Nephron (organoid): Measurements from ENCODE around the gene CREB5.

Experiments used
- H3K27ac Mint-ChIP-seq, 3 experiments: 2 replicates each; pipeline ENCODE4 v1.8.0; 2020; ENCODE audit warnings: mixed read lengths in 3 of 3, mild to moderate bottlenecking in 2 of 3, moderate library complexity in 1 of 3
- H3K27me3 Mint-ChIP-seq: 2 replicates; pipeline ENCODE4 v1.8.0; 2021; ENCODE audit warnings: low read depth, mild to moderate bottlenecking, moderate library complexity, mixed read lengths
- H3K36me3 Mint-ChIP-seq: 2 replicates; pipeline ENCODE4 v1.8.0; 2020; ENCODE audit warnings: low read depth, mixed read lengths
- H3K4me1 Mint-ChIP-seq: 2 replicates; pipeline ENCODE4 v1.8.0; 2020; ENCODE audit warnings: mixed read lengths
- H3K4me3 Mint-ChIP-seq, 3 experiments: 2 replicates each; pipeline ENCODE4 v1.8.0; 2020; ENCODE audit warnings: mild to moderate bottlenecking in 3 of 3, mixed read lengths in 3 of 3, moderate library complexity in 2 of 3
- H3K9me3 Mint-ChIP-seq: 2 replicates; pipeline ENCODE4 v1.8.0; 2020; ENCODE audit warnings: mixed read lengths
- CTCF ChIP-seq, 3 experiments: fragments of 200-600 bp; sonication (generic); IDR thresholded peaks; one replicate each; pipeline ENCODE4 v1.5.0; 2021; ENCODE audit warnings: antibody characterized with exemption in 3 of 3; ENCODE audit not compliant: unreplicated experiment in 3 of 3

Gene CREB5

DNA sequence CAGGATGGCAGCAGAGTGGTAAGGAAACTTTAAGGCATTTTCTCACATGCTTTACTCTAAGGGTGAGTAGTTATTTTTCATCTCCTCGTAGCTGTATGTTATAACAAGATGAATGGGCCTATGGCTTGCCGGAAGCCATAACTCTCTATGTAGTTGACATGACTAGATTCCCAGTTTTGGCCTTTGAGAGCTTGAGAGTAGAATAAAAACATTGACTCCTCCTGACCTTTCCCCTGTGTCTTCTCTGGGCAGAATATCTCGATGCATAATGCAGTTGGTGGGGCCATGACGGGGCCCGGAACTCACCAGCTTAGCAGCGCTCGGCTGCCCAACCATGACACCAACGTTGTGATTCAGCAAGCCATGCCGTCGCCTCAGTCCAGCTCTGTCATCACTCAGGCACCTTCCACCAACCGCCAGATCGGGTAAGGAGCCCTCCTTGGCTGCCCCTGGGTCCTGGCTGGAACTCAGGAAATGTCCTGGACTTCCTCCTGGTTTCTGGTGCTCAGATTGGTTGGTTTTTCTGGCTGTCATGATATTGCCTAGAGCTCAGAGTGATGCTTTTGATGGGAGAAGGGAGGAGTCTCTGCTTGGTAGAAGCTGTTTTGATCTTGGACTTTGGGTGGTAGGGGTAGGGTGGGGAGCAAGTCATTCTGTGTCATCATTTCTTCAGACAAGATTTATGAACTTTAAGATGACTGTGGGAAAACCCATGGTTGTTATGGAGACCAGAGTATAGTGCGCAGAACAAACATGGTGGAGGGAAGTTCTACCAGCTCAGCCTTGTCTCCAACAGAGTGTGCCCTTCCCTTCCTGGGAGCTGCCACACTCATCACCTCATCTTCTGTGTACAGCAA is 158.0 kb downstream of the CREB5 start:
- no peak for TF ChIP-seq CTCF (IDR thresholded peaks at IDR 0.05; ENCODE audit: unreplicated experiment in 3 of 3)
- Mint-ChIP-seq H3K4me1 (peaks cover 31% of the 10 kb centered on the region), H3K9me3 (no peaks in the 10 kb centered on the region), H3K4me3 (no peak overlapping the region), H3K36me3 (no peaks in the 10 kb centered on the region), H3K27me3 (peaks cover 5% of the 10 kb centered on the region), H3K27ac (peak overlapping the region; percentile 24 to 35 (median 33))

DNA sequence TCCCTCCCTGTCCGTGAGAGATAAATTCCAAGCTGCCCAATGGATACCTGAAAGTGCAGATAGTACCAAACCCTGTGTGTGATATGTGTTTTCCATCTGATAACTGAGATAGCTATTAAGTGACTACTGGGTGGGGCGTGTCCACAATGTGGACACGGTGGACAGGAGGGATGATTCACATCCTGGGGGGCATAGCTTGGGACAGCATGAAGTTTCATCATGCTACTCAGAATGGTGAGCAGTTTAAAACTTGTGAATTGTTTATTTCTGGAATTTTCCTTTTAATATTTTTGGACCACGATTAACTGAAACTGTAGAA is 158.6 kb downstream of the CREB5 start:
- TF ChIP-seq CTCF (IDR thresholded peaks at IDR 0.05; ENCODE audit: unreplicated experiment in 3 of 3): no peak
- Mint-ChIP-seq H3K9me3 (no peaks in the 10 kb centered on the region), H3K4me3 (no peak overlapping the region), H3K27ac (peak overlapping the region in 2 of 3 experiments; percentile 35 to 87), H3K27me3 (peaks cover 5% of the 10 kb centered on the region), H3K4me1 (peaks cover 37% of the 10 kb centered on the region), H3K36me3 (no peaks in the 10 kb centered on the region)

DNA sequence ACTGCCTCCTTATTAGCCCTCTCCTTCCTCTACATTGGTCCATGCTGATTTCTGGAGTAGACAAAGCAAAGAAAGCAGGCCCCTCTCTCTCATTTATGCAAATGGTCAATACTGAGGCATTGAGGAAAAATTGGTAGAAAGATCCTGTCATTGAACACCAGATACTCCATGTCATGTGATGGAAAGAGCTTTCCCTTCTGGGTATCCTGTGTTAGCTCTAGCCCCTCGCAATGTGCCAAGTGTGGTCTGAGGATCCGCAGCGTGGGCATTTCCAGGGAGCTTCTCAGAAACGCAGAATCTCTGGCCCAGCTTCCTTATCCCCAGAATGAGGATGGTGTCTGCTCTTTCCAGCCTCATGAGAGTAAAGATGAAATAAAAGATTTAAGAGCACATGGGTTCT is 159.1 kb downstream of the CREB5 start:
- H3K9me3 Mint-ChIP-seq: no peaks in the 10 kb centered on the region
- H3K4me3 Mint-ChIP-seq: no peak overlapping the region

GRCh38 chr7:28572321-28573058 is 160.2 kb downstream of the CREB5 start:
- peak overlapping the region; percentile 70 to 89 (median 87) for H3K27ac Mint-ChIP-seq
- no peaks in the 10 kb centered on the region for H3K9me3 Mint-ChIP-seq
- no peak overlapping the region for H3K4me3 Mint-ChIP-seq
- H3K4me1 Mint-ChIP-seq: peaks cover 44% of the 10 kb centered on the region
- H3K27me3 Mint-ChIP-seq: peaks cover 5% of the 10 kb centered on the region
- no peak for TF ChIP-seq CTCF (IDR thresholded peaks at IDR 0.05; ENCODE audit: unreplicated experiment in 3 of 3)
- no peaks in the 10 kb centered on the region for H3K36me3 Mint-ChIP-seq

More for the DNA sequence above, 159.1 kb downstream of the CREB5 start:
- Mint-ChIP-seq H3K27me3 (peaks cover 5% of the 10 kb centered on the region), H3K27ac (peak overlapping the region; percentile 4 to 87 (median 35)), H3K4me1 (peaks cover 41% of the 10 kb centered on the region), H3K36me3 (no peaks in the 10 kb centered on the region)
- no peak for TF ChIP-seq CTCF (IDR thresholded peaks at IDR 0.05; ENCODE audit: unreplicated experiment in 3 of 3)

- Mint-ChIP-seq H3K27ac (peak overlapping the region; percentile 66 to 89 (median 87)), H3K9me3 (no peaks in the 10 kb centered on the region), H3K36me3 (no peaks in the 10 kb centered on the region), H3K27me3 (peaks cover 5% of the 10 kb centered on the region), H3K4me1 (peaks cover 44% of the 10 kb centered on the region), H3K4me3 (no peak overlapping the region)
- TF ChIP-seq CTCF (IDR thresholded peaks at IDR 0.05; ENCODE audit: unreplicated experiment in 3 of 3): no peak
These were observed 160.8 kb downstream of the CREB5 start for GRCh38 chr7:28573059-28573553.
